ENCODE measurements around the gene SPATS1.

DNA sequence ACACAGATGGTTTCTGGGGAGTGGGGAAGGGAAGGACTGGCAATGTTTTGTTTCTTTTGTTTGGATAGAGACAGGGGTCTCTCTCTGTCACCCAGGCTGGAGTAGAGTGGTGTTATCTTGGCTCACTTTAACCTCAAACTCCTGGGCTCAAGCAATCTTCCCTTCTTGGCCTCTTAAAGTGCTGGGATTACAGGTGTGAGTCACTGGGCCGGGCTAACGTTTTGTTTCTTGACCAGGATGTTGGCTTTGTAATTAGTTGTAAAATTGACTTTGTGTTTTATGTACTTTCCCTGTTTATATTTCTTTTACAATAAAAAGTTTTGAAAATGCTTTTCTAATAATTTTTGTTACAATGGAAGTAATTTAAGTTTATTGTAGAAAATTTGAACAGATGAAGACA, 10.9 kb downstream of the SPATS1 start:
- TF ChIP-seq GLIS3 (CRISPR knock-in tag; IDR thresholded peaks at IDR 0.05), result no peak
- TF ChIP-seq RARB (CRISPR knock-in tag; IDR thresholded peaks at IDR 0.05), result no peak
- TF ChIP-seq PATZ1 (CRISPR knock-in tag; IDR thresholded peaks at IDR 0.05; ENCODE audit: borderline replicate concordance), result no peak
- TF ChIP-seq, protein P1, sequence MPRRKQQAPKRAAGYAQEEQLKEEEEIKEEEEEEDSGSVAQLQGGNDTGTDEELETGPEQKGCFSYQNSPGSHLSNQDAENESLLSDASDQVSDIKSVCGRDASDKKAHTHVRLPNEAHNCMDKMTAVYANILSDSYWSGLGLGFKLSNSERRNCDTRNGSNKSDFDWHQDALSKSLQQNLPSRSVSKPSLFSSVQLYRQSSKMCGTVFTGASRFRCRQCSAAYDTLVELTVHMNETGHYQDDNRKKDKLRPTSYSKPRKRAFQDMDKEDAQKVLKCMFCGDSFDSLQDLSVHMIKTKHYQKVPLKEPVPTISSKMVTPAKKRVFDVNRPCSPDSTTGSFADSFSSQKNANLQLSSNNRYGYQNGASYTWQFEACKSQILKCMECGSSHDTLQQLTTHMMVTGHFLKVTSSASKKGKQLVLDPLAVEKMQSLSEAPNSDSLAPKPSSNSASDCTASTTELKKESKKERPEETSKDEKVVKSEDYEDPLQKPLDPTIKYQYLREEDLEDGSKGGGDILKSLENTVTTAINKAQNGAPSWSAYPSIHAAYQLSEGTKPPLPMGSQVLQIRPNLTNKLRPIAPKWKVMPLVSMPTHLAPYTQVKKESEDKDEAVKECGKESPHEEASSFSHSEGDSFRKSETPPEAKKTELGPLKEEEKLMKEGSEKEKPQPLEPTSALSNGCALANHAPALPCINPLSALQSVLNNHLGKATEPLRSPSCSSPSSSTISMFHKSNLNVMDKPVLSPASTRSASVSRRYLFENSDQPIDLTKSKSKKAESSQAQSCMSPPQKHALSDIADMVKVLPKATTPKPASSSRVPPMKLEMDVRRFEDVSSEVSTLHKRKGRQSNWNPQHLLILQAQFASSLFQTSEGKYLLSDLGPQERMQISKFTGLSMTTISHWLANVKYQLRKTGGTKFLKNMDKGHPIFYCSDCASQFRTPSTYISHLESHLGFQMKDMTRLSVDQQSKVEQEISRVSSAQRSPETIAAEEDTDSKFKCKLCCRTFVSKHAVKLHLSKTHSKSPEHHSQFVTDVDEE (CRISPR knock-in tag; IDR thresholded peaks at IDR 0.05), result no peak
- no peak for TF ChIP-seq ARNTL (CRISPR knock-in tag; IDR thresholded peaks at IDR 0.05; ENCODE audit: borderline replicate concordance, low read depth)

Data from SK-N-SH treated with all-trans-retinoic acid at 6 μM for 48 hours (cell line).